WTC11 (cell line): ENCODE data around the gene DHX40. TPM values are rescaled to one million over a fixed set of nuclear protein-coding genes. Genes with fewer than 3 reads are reported as not detected.

Source experiments
- ATAC-seq: fragments of 200-7000 bp; cut with Tn5 transposase; 2 replicates; pipeline ENCODE4 v1.10.0; 2021; ENCODE audit warnings: mild to moderate bottlenecking, moderate library complexity
- CTCF ChIA-PET: fragments of 300-600 bp; sonication (Branson Sonifier 250); formaldehyde crosslinking; loops from one replicate; lab custom pipeline; 2021; ENCODE audit warnings: antibody characterized with exemption; lab: Charles Lee
- POLR2A ChIA-PET: fragments of 350-600 bp; sonication (Branson Sonifier 250); formaldehyde crosslinking; loops from one replicate; lab custom pipeline; 2021; ENCODE audit warnings: antibody characterized with exemption; lab: Charles Lee
- DNase-seq: peaks from one replicate; pipeline ENCODE4 v3.0.0; 2021; ENCODE audit warnings: low spot score
- H3K27ac Mint-ChIP-seq: 2 replicates; pipeline ENCODE4 v1.8.0; 2021; ENCODE audit warnings: mixed read lengths
- H3K27me3 Mint-ChIP-seq: 2 replicates; pipeline ENCODE4 v1.8.0; 2021; ENCODE audit warnings: low read depth, mild to moderate bottlenecking, moderate library complexity, mixed read lengths
- H3K36me3 Mint-ChIP-seq: 2 replicates; pipeline ENCODE4 v1.8.0; 2021; ENCODE audit warnings: mixed read lengths
- H3K4me1 Mint-ChIP-seq: 2 replicates; pipeline ENCODE4 v1.8.0; 2022; ENCODE audit warnings: mixed read lengths
- H3K4me3 Mint-ChIP-seq: 2 replicates; pipeline ENCODE4 v1.8.0; 2021; ENCODE audit warnings: mild to moderate bottlenecking, moderate library complexity, mixed read lengths
- H3K9me3 Mint-ChIP-seq: 2 replicates; pipeline ENCODE4 v1.8.0; 2021; ENCODE audit warnings: mixed read lengths
- AFF4 ChIP-seq: sonication (generic); formaldehyde crosslinking; IDR thresholded peaks from 2 replicates; pipeline ENCODE4 v1.8.1; 2023; ENCODE audit warnings: mild to moderate bottlenecking, missing genetic modification reagents, borderline replicate concordance
- ATF2 ChIP-seq: sonication (generic); formaldehyde crosslinking; IDR thresholded peaks from 2 replicates; pipeline ENCODE4 v1.8.1; 2022; ENCODE audit warnings: low read depth, missing genetic modification reagents, borderline replicate concordance
- CREM ChIP-seq: sonication (generic); formaldehyde crosslinking; IDR thresholded peaks from 2 replicates; pipeline ENCODE4 v1.8.1; 2022; ENCODE audit warnings: mild to moderate bottlenecking, missing genetic modification reagents, moderate library complexity
- E2F1 ChIP-seq: sonication (generic); formaldehyde crosslinking; IDR thresholded peaks from 2 replicates; pipeline ENCODE4 v1.8.0; 2022; ENCODE audit warnings: mild to moderate bottlenecking, missing genetic modification reagents
- E2F5 ChIP-seq: sonication (generic); formaldehyde crosslinking; IDR thresholded peaks from 2 replicates; pipeline ENCODE4 v1.8.1; 2022; ENCODE audit warnings: mild to moderate bottlenecking, moderate library complexity, missing genetic modification reagents
- FOXK1 ChIP-seq: sonication (generic); formaldehyde crosslinking; IDR thresholded peaks from 2 replicates; pipeline ENCODE4 v1.8.0; 2022; ENCODE audit warnings: mild to moderate bottlenecking, moderate library complexity, missing genetic modification reagents
- GABPB1 ChIP-seq: sonication (generic); formaldehyde crosslinking; IDR thresholded peaks from 2 replicates; pipeline ENCODE4 v1.8.1; 2023; ENCODE audit warnings: mild to moderate bottlenecking, missing genetic modification reagents
- JUN ChIP-seq: sonication (generic); formaldehyde crosslinking; IDR thresholded peaks from 2 replicates; pipeline ENCODE4 v1.8.0; 2023; ENCODE audit warnings: mild to moderate bottlenecking, missing genetic modification reagents
- KAT7 ChIP-seq: sonication (generic); formaldehyde crosslinking; IDR thresholded peaks from 2 replicates; pipeline ENCODE4 v1.8.1; 2023; ENCODE audit warnings: missing genetic modification reagents, mild to moderate bottlenecking, borderline replicate concordance
- MAX ChIP-seq: sonication (generic); formaldehyde crosslinking; IDR thresholded peaks from 2 replicates; pipeline ENCODE4 v1.8.0; 2022; ENCODE audit warnings: mild to moderate bottlenecking, missing genetic modification reagents
- NR2C2 ChIP-seq: sonication (generic); formaldehyde crosslinking; IDR thresholded peaks from 2 replicates; pipeline ENCODE4 v1.8.0; 2022; ENCODE audit warnings: mild to moderate bottlenecking, missing genetic modification reagents
- NR3C1 ChIP-seq: sonication (generic); formaldehyde crosslinking; conservative IDR thresholded peaks from 2 replicates; pipeline ENCODE4 v1.8.1; 2023; ENCODE audit warnings: low read depth, mild to moderate bottlenecking, missing genetic modification reagents
- PRRX2 ChIP-seq: fragments of 250-450 bp; sonication (Bioruptor Pico); IDR thresholded peaks from 2 replicates; pipeline ENCODE4 v1.8.0; 2021; ENCODE audit warnings: mild to moderate bottlenecking
- RORB ChIP-seq: fragments of 250-450 bp; sonication (Bioruptor Pico); IDR thresholded peaks from 2 replicates; pipeline ENCODE4 v1.9.0; 2021; ENCODE audit warnings: mild to moderate bottlenecking
- SMAD4 ChIP-seq: sonication (generic); formaldehyde crosslinking; IDR thresholded peaks from 2 replicates; pipeline ENCODE4 v1.8.0; 2022; ENCODE audit warnings: mild to moderate bottlenecking, missing genetic modification reagents
- SOX15 ChIP-seq: fragments of 250-450 bp; sonication (Bioruptor Pico); IDR thresholded peaks from 2 replicates; pipeline ENCODE4 v1.9.0; 2021; ENCODE audit warnings: mild to moderate bottlenecking
- SP1 ChIP-seq: sonication (generic); formaldehyde crosslinking; conservative IDR thresholded peaks from 2 replicates; pipeline ENCODE4 v1.8.1; 2022; ENCODE audit warnings: missing genetic modification reagents
- TCF7 ChIP-seq: sonication (generic); formaldehyde crosslinking; IDR thresholded peaks from 2 replicates; pipeline ENCODE4 v1.8.0; 2022; ENCODE audit warnings: mild to moderate bottlenecking, low read depth, missing genetic modification reagents, moderate library complexity
- TEAD4 ChIP-seq: sonication (generic); formaldehyde crosslinking; IDR thresholded peaks from 2 replicates; pipeline ENCODE4 v1.8.0; 2022; ENCODE audit warnings: mild to moderate bottlenecking, missing genetic modification reagents
- USF2 ChIP-seq: sonication (generic); formaldehyde crosslinking; IDR thresholded peaks from 2 replicates; pipeline ENCODE4 v1.8.1; 2023; ENCODE audit warnings: mild to moderate bottlenecking, missing genetic modification reagents, moderate library complexity
- ZNF423 ChIP-seq: fragments of 250-450 bp; sonication (Bioruptor Pico); IDR thresholded peaks from 2 replicates; pipeline ENCODE4 v2.1.2; 2022; ENCODE audit warnings: mild to moderate bottlenecking, moderate library complexity
- ZNF512 ChIP-seq: sonication (generic); formaldehyde crosslinking; IDR thresholded peaks from 2 replicates; pipeline ENCODE4 v1.8.1; 2022; ENCODE audit warnings: missing genetic modification reagents, borderline replicate concordance
- total RNA-seq: library from RNA; stranded (reverse); gene quantifications from 3 replicates; pipeline ENCODE4 v1.2.3, GENCODE V29; 2021

The DHX40 gene
- total RNA-seq, 1 experiment from 2014 or later: 26.9 TPM

GRCh38 chr17:59619035-59619297 lies 53.6 kb downstream of the DHX40 start:
- Mint-ChIP-seq H3K4me1 (peaks cover 39% of the 10 kb centered on the region), H3K4me3 (peak overlapping the region; percentile 90), H3K36me3 (no peaks in the 10 kb centered on the region), H3K27ac (peak overlapping the region; percentile 100), H3K27me3 (no peaks in the 10 kb centered on the region), H3K9me3 (no peaks in the 10 kb centered on the region)
- ATAC-seq (no peak), DNase-seq (no peak)
- TF ChIP-seq KAT7 (no peak), AFF4 (CRISPR knock-in tag) (no peak)
- ChIA-PET CTCF (interaction anchor here (0.6 to 1.7 kb wide), 5 partner anchors 11 to 532 kb away, joined by 3 to 6 read pairs (median 5); partner anchors contain the start of genes PTRH2 and VMP1), POLR2A (interaction anchor here (0.5 to 1.7 kb wide), 11 partner anchors 18 to 433 kb away, joined by 3 to 7 read pairs (median 4); partner anchors contain the start of genes DHX40, PTRH2 and VMP1)

GRCh38 chr17:59619298-59620063 lies 54.1 kb downstream of the DHX40 start, which contains the start of gene CLTC:
TSS of gene CLTC (plus strand) at chr17:59619895. CDS start at chr17:59620132, 237 bp downstream.
- ChIA-PET POLR2A (interaction anchor here (0.5 to 1.7 kb wide), 11 partner anchors 18 to 283 kb away, joined by 3 to 7 read pairs (median 3); partner anchors contain the start of genes DHX40, PTRH2 and VMP1), CTCF (interaction anchor here (1.2 to 1.7 kb wide), 4 partner anchors 12 to 98 kb away, joined by 3 to 6 read pairs (median 6); partner anchors contain the start of genes PTRH2 and VMP1)
- Mint-ChIP-seq H3K4me3 (peak within 1 kb of the TSS; percentile 90), H3K27ac (peak within 1 kb of the TSS; percentile 100), H3K27me3 (no peaks in the 10 kb centered on the region), H3K9me3 (no peaks in the 10 kb centered on the region), H3K4me1 (peaks cover 41% of the 10 kb centered on the region), H3K36me3 (no peaks in the 10 kb centered on the region)
- DNase-seq (peak; percentile 88), ATAC-seq (peak; percentile 80)
- TF ChIP-seq USF2 (peak; percentile 92), TCF7 (CRISPR knock-in tag) (no peak), ZNF512 (CRISPR knock-in tag) (no peak), ZNF423 (no peak; the same call in 1 of the 2 replicates), KAT7 (0 out of 2 replicates have a peak, but pooled peaks have one; percentile 33), SOX15 (CRISPR knock-in tag) (no peak), NR3C1 (CRISPR knock-in tag) (no peak), SMAD4 (CRISPR knock-in tag) (peak; percentile 80), GABPB1 (CRISPR knock-in tag) (peak; percentile 80), MAX (peak; percentile 90), JUN (CRISPR knock-in tag) (peak; percentile 48; the same call in 1 of the 2 replicates), SP1 (CRISPR knock-in tag) (peak; percentile 96), NR2C2 (CRISPR knock-in tag) (no peak), FOXK1 (CRISPR knock-in tag) (peak; percentile 64), CREM (CRISPR knock-in tag) (peak; percentile 91), TEAD4 (CRISPR knock-in tag) (0 out of 2 replicates have a peak, but pooled peaks have one; percentile 25), E2F1 (no peak), RORB (0 out of 2 replicates have a peak, but pooled peaks have one; percentile 22), E2F5 (CRISPR knock-in tag) (peak; percentile 73; the same call in 1 of the 2 replicates), ATF2 (CRISPR knock-in tag) (no peak), PRRX2 (CRISPR knock-in tag) (0 out of 2 replicates have a peak, but pooled peaks have one; percentile 59)
